IPS-18a (cell line): ENCODE data around the gene ANAPC2.

ENCODE experiments used
- H3K27ac ChIP-seq: one replicate; pipeline ENCODE4 v1.5.1; 2013; ENCODE audit warnings: low read length
- H3K27me3 ChIP-seq: one replicate; pipeline ENCODE4 v1.6.1; 2013; ENCODE audit warnings: mild to moderate bottlenecking, low read length; ENCODE audit not compliant: control insufficient read depth, insufficient read depth
- H3K36me3 ChIP-seq: one replicate; pipeline ENCODE4 v1.6.1; 2013; ENCODE audit warnings: low read depth, low read length; ENCODE audit not compliant: control insufficient read depth
- H3K4me1 ChIP-seq: one replicate; pipeline ENCODE4 v1.6.1; 2013; ENCODE audit warnings: low read depth, low read length; ENCODE audit not compliant: control insufficient read depth
- H3K4me3 ChIP-seq: one replicate; pipeline ENCODE4 v1.5.1; 2013; ENCODE audit warnings: low read length
- H3K9ac ChIP-seq: one replicate; pipeline ENCODE4 v1.6.1; 2013; ENCODE audit warnings: mild to moderate bottlenecking, low read length, moderate library complexity
- H3K9me3 ChIP-seq: one replicate; pipeline ENCODE4 v1.6.1; 2013; ENCODE audit warnings: low read depth, low read length; ENCODE audit not compliant: control insufficient read depth

ANAPC2 gene

GRCh38 chr9:137183980-137184595 lies 4.3 kb downstream of the ANAPC2 start:
- Histone ChIP-seq H3K27ac (no peak overlapping the region), H3K9me3 (no peaks in the 10 kb centered on the region), H3K27me3 (no peaks in the 10 kb centered on the region), H3K4me3 (no peak overlapping the region), H3K4me1 (peaks cover 4% of the 10 kb centered on the region), H3K9ac (no peak overlapping the region), H3K36me3 (peaks cover 22% of the 10 kb centered on the region)

DNA sequence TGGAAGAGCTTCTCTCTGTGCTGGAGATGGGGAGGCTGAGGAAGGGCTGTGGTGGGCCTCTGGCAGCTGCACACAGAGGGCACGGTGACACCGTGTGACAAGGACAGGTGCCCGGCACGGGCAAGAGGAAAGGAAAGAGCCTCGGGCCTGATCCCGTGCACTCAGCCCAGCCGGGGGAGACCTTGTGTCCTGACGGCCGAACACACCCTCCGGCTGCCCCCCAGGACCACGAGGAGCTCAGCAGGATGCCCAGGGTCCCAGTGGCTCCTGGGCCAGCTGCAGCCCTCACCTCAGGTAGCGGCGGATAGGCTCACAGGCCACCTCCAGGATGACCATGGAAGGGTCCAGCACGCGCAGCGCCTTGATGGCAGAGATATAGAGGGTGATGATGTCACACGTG lies 5.5 kb downstream of the ANAPC2 start:
- Histone ChIP-seq H3K9ac (no peak overlapping the region), H3K9me3 (no peaks in the 10 kb centered on the region), H3K4me3 (no peak overlapping the region), H3K36me3 (peaks cover 22% of the 10 kb centered on the region), H3K27ac (no peak overlapping the region), H3K27me3 (no peaks in the 10 kb centered on the region), H3K4me1 (peaks cover 4% of the 10 kb centered on the region)

GRCh38 chr9:137181680-137182079 lies 6.7 kb downstream of the ANAPC2 start:
- no peaks in the 10 kb centered on the region for H3K9me3 ChIP-seq
- H3K4me1 ChIP-seq: no peaks in the 10 kb centered on the region
- H3K9ac ChIP-seq: no peak overlapping the region
- no peak overlapping the region for H3K4me3 ChIP-seq
- H3K27ac ChIP-seq: no peak overlapping the region
- H3K27me3 ChIP-seq: no peaks in the 10 kb centered on the region
- peaks cover 22% of the 10 kb centered on the region for H3K36me3 ChIP-seq

DNA sequence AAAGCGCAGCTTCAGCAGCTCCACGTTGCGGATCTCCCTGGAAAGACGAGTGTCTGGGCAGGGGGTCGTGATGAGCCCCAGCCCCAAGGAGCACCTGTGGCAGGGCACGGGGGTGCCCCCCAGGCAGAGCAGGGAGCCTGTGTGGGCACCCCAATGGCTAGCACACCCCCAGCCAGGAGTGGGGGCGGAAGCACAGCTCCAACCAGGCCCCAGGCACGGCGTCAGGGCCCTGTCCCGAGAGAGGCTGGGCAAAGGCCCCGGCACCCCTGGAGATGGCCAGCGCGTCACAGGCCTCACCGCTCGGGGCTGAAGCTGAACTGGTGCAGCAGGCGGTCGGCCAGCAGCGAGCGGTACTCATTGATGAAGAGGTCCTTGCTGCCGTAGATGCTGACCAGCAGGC lies 7.9 kb downstream of the ANAPC2 start:
- Histone ChIP-seq H3K4me3 (no peak overlapping the region), H3K9me3 (no peaks in the 10 kb centered on the region), H3K36me3 (peaks cover 19% of the 10 kb centered on the region), H3K9ac (no peak overlapping the region), H3K27ac (no peak overlapping the region), H3K4me1 (no peaks in the 10 kb centered on the region), H3K27me3 (peaks cover 10% of the 10 kb centered on the region)

GRCh38 chr9:137179761-137180160 lies 8.6 kb downstream of the ANAPC2 start:
- Histone ChIP-seq H3K36me3 (peaks cover 19% of the 10 kb centered on the region), H3K9ac (no peak overlapping the region), H3K27me3 (peaks cover 16% of the 10 kb centered on the region), H3K27ac (no peak overlapping the region), H3K4me3 (no peak overlapping the region), H3K4me1 (no peaks in the 10 kb centered on the region), H3K9me3 (no peaks in the 10 kb centered on the region)

GRCh38 chr9:137178939-137179630 lies 9.3 kb downstream of the ANAPC2 start:
- no peaks in the 10 kb centered on the region for H3K4me1 ChIP-seq
- H3K9ac ChIP-seq: no peak overlapping the region
- peaks cover 19% of the 10 kb centered on the region for H3K36me3 ChIP-seq
- H3K4me3 ChIP-seq: no peak overlapping the region
- H3K9me3 ChIP-seq: no peaks in the 10 kb centered on the region
- peaks cover 21% of the 10 kb centered on the region for H3K27me3 ChIP-seq
- no peak overlapping the region for H3K27ac ChIP-seq

- H3K4me3 ChIP-seq: no peak overlapping the region
- H3K27ac ChIP-seq: no peak overlapping the region
- no peaks in the 10 kb centered on the region for H3K4me1 ChIP-seq
- H3K9me3 ChIP-seq: no peaks in the 10 kb centered on the region
- peaks cover 28% of the 10 kb centered on the region for H3K27me3 ChIP-seq
- no peak overlapping the region for H3K9ac ChIP-seq
- peaks cover 14% of the 10 kb centered on the region for H3K36me3 ChIP-seq
Measured at GRCh38 chr9:137178201-137178938, 10.0 kb downstream of the ANAPC2 start.

DNA sequence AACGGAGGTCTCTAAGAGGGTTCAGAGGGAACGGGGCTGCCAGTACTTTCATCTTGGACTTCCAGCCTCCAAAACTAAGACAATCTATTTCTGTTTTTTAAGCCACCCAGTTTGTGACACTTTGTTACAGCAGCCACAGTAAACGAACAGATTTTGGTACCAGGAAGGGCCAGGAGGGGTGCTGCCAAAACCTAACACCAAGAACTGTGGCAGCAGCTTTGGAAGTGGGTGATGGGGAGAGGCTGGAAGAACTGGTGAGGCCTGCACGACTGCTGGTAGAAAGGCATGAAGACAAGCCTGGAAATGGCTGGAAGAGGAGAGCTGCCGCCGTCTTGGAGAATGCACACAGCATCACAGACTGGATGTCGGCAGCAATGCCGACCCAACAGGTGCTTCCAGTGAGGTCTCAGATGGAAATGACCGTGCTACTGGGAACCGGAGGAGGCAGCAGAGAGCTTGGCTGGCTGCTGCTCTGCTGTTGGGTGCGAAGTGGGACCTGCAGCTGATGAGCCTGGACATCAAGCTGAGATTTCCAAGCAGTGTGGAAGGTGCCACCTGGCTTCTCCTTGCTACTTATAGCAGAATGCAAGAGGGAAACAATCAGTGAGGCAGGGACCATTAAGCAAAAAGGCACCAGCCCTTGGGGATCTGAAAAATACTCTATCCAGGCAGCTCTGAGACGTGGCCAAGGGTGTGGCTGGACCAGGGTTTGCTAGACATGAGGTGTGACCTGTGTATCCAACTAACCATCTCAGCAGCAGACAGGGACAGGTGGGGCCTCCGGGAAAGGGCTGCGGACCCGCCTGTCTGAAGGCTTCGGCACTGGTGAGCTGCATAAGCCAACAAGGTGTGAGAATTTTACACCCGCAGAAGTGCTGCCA lies 11.8 kb downstream of the ANAPC2 start:
- peaks cover 7% of the 10 kb centered on the region for H3K36me3 ChIP-seq
- no peak overlapping the region for H3K4me3 ChIP-seq
- no peak overlapping the region for H3K27ac ChIP-seq
- no peak overlapping the region for H3K9ac ChIP-seq
- peaks cover 45% of the 10 kb centered on the region for H3K27me3 ChIP-seq
- H3K4me1 ChIP-seq: no peaks in the 10 kb centered on the region
- no peaks in the 10 kb centered on the region for H3K9me3 ChIP-seq

GRCh38 chr9:137175345-137175961 lies 12.9 kb downstream of the ANAPC2 start:
- no peak overlapping the region for H3K27ac ChIP-seq
- peak overlapping the region; percentile 6 for H3K4me3 ChIP-seq
- H3K36me3 ChIP-seq: peaks cover 7% of the 10 kb centered on the region
- no peaks in the 10 kb centered on the region for H3K4me1 ChIP-seq
- H3K9me3 ChIP-seq: no peaks in the 10 kb centered on the region
- H3K27me3 ChIP-seq: peaks cover 56% of the 10 kb centered on the region
- H3K9ac ChIP-seq: no peak overlapping the region

DNA sequence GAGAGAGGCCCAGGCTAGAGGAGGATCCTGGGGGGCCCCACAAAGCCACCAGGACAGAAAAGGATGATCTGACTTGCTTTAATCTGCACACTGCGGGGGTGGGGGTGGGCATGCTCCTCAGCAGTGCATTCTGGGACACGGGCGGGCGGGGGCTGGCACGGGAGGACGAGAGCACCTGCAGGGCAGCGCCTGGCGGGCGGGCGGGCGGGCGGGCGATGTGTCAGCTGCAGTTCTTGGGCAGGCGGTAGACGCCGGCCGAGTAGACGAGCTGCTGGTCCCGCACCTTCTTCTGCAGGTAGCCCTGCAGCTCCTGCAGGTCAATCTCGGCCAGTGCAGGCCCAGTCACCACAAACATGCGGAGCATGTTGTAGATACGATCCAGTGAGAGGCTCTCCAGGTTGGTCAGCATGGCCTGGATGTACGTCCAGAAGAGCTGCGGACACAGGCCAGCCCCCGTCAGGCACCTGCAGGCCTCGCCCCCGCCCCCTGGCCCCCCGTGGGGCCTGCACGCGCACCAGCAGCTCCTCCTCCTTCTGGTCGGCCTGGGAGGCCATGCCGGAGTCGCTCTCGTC lies 13.6 kb downstream of the ANAPC2 start:
- Histone ChIP-seq H3K9me3 (no peaks in the 10 kb centered on the region), H3K4me1 (no peaks in the 10 kb centered on the region), H3K36me3 (peaks cover under 1% of the 10 kb centered on the region), H3K27ac (no peak overlapping the region), H3K27me3 (peaks cover 62% of the 10 kb centered on the region), H3K4me3 (peak overlapping the region; percentile 6), H3K9ac (no peak overlapping the region)
